Fibroblast of the aortic adventitia (primary cell): ENCODE measurements around the gene CRIP3. TPM values are rescaled to one million over a fixed set of nuclear protein-coding genes. Genes with fewer than 3 reads are reported as not detected.

Experiments
- DNase-seq: peaks from one replicate; pipeline ENCODE4 v3.0.0-alpha.2; 2010; ENCODE audit warnings: low read depth
- H3K4me3 ChIP-seq: 2 replicates; pipeline ENCODE4 v1.5.1; 2011; ENCODE audit warnings: low read depth, mild to moderate bottlenecking, control low read depth, low read length, moderate library complexity
- total RNA-seq: library from RNA; depleted of rRNA; stranded (reverse); fragments of >200 nt; gene quantifications from 2 replicates; pipeline ENCODE4 v1.2.3, GENCODE V29; 2012; ENCODE audit warnings: low replicate concordance
- TF ChIP-seq, protein P1 (sequence below): IDR thresholded peaks from 2 replicates; pipeline ENCODE4 v1.5.1; 2011; ENCODE audit warnings: mild to moderate bottlenecking, low read length, control low read depth, inconsistent platforms; ENCODE audit not compliant: insufficient read depth

The CRIP3 gene
- total RNA-seq, 1 donor = not detected

DNA sequence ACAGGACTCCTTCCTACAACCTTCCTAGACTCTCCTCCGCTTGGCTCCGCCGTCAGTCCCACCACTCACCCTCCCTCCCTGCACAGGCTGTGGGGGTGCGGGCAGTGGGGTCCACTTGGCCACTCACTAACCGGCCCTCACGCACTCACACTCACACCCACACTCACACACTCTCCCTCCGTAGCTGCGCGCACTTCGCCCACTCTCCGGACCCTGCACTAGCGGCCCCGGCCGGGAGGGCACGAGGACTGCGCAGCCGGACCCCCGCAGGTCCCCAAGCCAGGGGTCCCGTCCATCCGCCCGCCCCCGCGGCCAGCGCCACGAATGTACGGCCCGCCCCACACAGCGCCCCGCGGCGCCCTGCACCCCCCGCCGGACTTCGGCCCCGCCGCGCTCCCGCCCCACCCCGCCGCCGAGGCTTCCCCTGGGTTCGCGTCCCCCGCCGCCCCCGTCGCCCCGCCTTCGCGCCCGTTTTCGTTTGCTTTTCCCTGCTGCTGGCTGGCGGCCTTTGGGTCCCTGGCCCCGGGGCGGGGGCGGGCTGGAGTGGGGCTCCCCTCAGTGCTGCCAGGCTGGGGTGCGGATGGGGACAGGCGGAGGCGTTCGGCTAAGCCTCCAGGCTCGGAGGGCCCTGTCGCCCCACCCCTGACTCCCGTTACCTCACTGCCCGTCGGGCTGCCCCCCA lies 33.6 kb downstream of the CRIP3 start:
- no peak for DNase-seq

DNA sequence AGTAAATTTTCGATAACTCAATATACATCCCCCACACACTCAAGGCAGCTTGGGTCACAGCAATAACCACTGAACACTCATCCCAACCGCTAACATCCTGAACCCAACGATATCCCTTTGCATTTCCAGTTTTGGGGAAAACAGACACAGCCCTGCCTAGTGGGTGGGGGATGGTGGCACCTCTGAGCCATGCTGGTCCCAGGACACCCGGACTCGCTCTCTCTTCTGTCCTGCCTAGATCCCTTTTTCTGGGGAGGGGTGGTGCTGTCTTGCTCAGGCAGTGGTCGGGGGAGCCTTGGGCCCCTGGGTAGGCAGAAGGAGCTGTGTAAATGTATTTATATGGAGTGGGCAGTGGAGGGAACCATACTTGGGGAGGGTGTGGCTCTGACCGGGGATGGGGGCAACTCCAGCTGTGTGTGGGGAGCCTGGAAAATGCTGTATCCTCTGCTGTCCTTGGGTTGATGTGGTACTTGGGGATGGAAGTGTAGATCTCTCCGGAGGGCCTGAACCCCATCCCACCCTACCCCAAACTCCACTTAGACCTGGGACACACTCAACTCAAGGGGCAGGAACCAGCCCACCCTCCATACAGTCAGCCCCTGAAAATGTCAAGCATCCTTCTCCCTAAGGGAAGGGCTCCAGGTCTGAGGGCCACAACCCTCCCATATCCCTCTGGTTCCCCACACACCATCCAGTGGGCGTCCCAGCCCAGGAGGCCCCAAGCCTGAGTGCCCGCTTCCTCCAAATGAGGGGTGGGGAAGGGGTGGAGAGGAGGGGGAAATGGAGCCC lies 34.3 kb downstream of the CRIP3 start:
- no peak overlapping the region for H3K4me3 ChIP-seq
- TF ChIP-seq, protein P1, sequence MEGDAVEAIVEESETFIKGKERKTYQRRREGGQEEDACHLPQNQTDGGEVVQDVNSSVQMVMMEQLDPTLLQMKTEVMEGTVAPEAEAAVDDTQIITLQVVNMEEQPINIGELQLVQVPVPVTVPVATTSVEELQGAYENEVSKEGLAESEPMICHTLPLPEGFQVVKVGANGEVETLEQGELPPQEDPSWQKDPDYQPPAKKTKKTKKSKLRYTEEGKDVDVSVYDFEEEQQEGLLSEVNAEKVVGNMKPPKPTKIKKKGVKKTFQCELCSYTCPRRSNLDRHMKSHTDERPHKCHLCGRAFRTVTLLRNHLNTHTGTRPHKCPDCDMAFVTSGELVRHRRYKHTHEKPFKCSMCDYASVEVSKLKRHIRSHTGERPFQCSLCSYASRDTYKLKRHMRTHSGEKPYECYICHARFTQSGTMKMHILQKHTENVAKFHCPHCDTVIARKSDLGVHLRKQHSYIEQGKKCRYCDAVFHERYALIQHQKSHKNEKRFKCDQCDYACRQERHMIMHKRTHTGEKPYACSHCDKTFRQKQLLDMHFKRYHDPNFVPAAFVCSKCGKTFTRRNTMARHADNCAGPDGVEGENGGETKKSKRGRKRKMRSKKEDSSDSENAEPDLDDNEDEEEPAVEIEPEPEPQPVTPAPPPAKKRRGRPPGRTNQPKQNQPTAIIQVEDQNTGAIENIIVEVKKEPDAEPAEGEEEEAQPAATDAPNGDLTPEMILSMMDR = no peak
- no peak for DNase-seq

More for the DNA sequence above, 33.6 kb downstream of the CRIP3 start:
- peak overlapping the region; percentile 47 for H3K4me3 ChIP-seq
- TF ChIP-seq, protein P1 = no peak

DNA sequence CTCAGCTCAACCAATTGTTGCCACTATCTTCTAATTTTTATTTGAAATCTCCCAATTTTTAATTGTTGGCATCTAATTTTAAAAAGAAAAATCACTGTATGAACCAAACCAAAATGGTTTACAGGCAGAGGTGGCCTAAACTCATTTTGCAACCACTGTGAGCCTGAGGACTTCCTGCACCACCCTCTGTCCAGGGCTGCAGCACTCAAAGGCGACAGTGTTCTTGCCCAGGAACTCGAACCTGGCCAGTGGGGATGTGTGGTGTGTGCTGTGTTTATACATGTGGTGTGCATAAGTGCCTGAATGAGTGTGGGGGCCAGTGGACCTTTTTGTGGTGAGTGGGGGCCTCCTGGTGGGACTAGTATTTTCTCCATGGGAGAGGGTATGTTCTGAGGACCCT lies 34.9 kb downstream of the CRIP3 start:
- no peak overlapping the region for H3K4me3 ChIP-seq
- no peak for DNase-seq
- TF ChIP-seq, protein P1 = no peak

DNA sequence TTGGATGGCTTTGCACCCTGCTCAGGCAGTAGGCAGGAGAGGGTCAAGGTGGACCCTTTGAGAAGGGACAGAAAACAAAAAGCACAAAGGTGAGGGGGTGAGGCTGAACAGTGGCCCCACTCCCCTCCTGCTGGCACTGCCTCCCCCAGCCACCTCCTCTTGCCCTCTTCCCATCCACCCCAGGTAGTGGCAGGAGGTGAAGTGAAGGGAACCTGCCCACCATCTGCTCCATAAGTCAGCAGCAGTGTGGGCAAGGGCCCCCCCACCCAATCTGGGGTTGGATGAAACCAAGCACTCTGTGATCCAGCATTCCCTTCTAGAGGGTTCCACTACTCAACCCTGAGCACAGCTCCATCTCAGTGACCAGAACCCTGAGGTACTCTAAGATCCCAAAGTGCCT lies 36.7 kb downstream of the CRIP3 start:
- DNase-seq = no peak
- H3K4me3 ChIP-seq = no peak overlapping the region
- TF ChIP-seq, protein P1 = no peak

DNA sequence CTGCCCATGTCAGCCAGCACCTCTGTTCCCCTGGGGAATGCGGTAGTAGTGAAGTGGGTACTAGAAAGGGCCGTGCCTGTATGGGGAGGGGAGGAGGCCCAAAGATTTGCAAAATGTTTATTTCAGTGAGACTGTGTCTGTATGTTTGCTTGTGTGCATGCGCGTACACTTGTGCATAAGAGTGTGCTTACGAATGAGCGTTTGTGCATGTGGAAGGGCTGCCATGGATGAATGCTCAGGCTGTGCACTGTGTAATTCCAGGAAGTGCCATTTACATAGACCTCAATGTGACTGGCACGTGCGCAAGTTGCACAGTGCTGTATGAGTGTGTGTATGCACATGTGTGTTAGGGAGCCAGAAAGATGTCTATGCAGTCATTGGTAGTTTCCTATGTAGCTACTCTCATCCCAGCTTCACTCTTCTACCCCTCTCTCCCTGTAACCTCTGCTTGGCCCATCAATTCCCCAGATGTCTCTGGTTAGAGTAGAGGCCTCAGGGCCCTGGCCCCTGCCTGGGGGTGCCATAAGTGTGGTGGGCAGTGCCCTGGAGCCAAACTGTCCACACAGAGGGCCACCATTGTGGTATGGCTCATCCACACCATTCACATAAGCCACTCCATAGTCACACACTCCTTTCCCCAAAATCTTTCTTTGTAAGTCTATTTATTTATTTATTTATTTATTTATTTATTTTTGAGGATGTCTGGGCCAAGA lies 37.4 kb downstream of the CRIP3 start:
- no peak for DNase-seq
- H3K4me3 ChIP-seq = no peak overlapping the region
- TF ChIP-seq, protein P1 = no peak

DNA sequence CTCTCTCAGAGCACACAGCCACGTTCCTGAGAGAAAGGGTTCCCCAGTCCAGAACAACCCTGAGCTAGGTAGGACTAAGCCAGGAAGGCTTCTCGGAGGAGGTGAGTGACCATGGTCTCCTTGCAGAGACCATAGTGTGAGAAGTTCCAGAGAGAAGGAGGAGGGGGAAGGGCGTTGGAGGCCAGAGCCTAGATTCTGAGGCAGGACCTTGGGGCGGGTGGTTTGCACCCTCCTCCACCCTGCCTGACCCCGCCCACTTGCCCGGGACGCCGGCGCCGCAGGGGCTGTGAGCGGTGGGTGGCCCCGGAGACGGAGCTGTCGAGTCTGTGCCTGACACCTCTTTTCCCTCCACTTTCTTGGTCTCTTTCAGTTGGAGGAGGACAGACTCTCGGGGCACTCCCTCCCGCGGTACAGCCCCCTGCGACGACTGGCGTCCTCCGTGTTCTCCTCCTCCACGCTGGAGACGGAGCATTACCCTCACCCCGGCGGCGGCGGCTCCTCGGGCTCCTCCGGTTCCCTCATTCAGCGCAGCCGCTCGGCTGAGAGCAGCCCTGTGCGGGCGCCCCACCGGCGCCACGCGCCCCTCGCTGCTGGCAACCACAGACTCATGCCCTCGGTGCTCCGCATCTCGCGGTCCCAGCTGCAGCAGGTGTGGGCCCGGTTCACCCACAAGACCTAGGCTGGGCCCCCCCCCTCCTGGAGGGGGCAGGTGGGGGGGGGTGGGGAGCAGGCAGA lies 39.2 kb downstream of the CRIP3 start:
- TF ChIP-seq, protein P1 = no peak
- DNase-seq = no peak
- peak overlapping the region; percentile 40 for H3K4me3 ChIP-seq
